GM10266 (cell line): ENCODE data around the gene NKAPD1.
A peak's percentile ranks its signal among the peaks of the same experiment; 100 is the strongest.
"Not testable (repeated sequence)": the region's sequence is repeated elsewhere in the genome, so short reads cannot be mapped to it uniquely, and the experiment has no call there.

Experiments used
- DNase-seq: peaks from one replicate; pipeline ENCODE4 v3.0.0; 2012; ENCODE audit errors: extremely low spot score
- CTCF ChIP-seq: IDR thresholded peaks from 2 replicates; pipeline ENCODE4 v1.5.1; 2012; ENCODE audit warnings: mild to moderate bottlenecking, low read depth; ENCODE audit not compliant: control insufficient read depth, insufficient read depth; ENCODE audit errors: missing control alignments

The NKAPD1 gene

DNA sequence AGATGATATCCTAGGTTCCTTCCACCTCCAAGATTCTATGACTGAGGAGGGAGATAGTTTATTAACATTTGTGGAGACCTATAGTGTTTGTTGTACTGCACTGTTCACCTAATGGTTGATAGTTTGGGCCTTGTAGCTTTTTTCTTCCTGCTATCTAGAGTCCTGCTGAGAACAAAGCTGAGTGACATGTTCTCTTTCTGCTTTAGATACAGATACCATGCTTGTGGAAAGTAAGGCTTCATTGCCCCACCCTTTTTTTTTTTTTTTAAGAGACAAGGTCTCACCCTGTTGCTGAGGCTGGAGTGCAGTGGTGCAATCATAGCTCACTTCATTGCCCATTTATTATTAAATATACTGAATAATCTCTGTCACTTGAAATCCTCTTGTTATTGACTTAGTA, 36.6 kb upstream of the NKAPD1 start:
- no peak for DNase-seq
- TF ChIP-seq CTCF = no peak

- TF ChIP-seq CTCF = no peak
- no peak for DNase-seq
Measured at GRCh38 chr11:112042161-112042960, 31.7 kb upstream of the NKAPD1 start.

GRCh38 chr11:112042961-112043304, 31.2 kb upstream of the NKAPD1 start:
- no peak for TF ChIP-seq CTCF
- DNase-seq = no peak

DNA sequence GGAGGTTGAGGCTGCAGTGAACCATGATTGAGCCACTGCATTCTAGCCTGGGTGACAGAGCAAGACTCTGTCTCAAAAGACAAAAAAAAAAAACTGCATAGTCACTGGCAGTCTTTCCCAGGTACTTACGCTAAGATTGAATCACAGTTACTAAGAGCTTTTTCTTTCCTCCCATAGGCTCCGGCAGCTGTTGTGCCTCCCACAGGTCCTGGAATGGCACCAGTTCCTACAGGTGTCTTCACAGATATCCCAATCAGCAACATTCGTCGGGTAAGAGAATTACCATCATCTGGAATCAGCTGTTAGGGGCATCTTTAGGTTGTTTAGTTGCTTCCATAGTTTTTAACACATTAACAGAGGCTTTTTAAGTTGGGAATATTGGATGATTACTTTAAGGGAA, 29.1 kb upstream of the NKAPD1 start:
- no peak for TF ChIP-seq CTCF
- no peak for DNase-seq

DNA sequence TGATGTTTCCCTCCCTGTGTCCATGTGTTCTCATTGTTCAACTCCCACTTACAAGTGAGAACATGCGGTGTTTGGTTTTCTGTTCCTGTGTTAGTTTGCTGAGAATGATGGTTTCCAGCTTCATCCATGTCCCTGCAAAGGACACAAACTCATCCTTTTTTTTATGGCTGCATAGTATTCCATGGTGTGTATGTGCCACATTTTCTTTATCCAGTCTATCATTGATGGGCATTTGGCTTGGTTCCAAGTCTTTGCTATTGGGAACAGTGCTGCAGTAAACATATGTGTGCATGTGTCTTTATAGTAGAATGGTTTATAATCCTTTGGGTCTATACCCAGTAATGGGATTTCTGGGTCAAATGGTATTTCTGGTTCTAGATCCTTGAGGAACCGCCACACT, 27.5 kb upstream of the NKAPD1 start:
- not testable (repeated sequence) for DNase-seq

GRCh38 chr11:112048256-112048655, 25.8 kb upstream of the NKAPD1 start:
- DNase-seq = not testable (repeated sequence)

- no peak for TF ChIP-seq CTCF
- DNase-seq = no peak
Measured at GRCh38 chr11:112049777-112050176, 24.3 kb upstream of the NKAPD1 start.

GRCh38 chr11:112050721-112051120, 23.4 kb upstream of the NKAPD1 start:
- TF ChIP-seq CTCF = no peak
- DNase-seq = peak; percentile 27
